ENCODE data around the gene IFIH1. TPM values are rescaled to one million over a fixed set of nuclear protein-coding genes. Genes with fewer than 3 reads are reported as not detected.

The IFIH1 gene
- 38.1 TPM for total RNA-seq
- long read RNA-seq, transcript IFIH1-207 (16 exons, 3,544 nt): major isoform, 52 of 64 reads
- long read RNA-seq, transcript IFIH1-202 (2 exons, 1,617 nt): minor isoform, 6 of 64 reads
- long read RNA-seq, partial matches to known transcripts: 1 of 64 reads
- long read RNA-seq, other reads (novel, unspliced or antisense): 5 of 64 reads

DNA sequence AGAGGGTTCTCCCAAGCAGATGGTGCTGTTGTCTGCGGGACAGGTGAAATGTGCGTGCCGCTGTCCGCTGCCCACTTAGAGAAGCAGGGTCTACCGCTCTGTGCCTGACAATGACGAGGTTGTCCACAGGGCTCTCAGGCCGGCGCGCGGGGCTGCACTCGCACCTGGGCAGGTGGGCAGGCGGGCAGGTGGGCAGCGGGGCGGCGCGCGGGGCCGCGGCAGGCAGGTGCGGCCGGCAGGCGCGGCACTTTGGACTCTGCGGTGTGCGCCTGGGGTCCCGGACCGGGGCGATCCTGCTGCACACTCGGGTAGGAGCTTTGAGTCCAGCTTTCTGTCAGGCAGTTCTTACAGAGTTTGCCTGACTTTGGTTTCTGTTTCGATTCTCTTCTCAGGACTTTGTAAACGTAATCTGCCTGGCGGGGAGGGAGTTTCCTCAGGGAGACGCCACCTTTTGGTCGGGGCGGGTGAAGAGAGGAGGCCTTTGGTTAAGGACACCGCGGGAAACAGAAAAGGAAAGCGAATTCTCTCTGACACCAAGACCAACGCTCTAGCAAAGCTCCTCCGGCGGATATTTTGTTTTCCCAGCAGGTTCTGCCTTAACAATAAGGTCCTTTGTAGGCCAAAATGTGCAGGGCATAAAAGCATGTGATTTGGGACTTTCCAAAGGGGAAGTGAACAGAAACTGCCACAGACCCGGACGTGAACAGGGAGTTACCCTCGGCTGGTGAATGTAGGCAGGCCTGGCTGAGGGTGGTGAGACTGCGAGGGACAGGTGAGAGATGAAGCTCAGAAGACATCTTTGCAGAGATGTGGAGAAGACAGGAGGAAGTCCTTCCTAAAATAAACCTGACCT, at the start of gene IFIH1:
IFIH1 (minus strand) TSS at position 357 of the 853 bp plus-strand sequence. CDS start 377 bp downstream, outside the sequence.
- intact Hi-C loops (cut with DNase I): no loop called here
- Histone ChIP-seq H3K27ac (peak within 1 kb of the TSS; percentile 97), H3K4me1 (peaks cover 40% of the 10 kb centered on the region)

DNA sequence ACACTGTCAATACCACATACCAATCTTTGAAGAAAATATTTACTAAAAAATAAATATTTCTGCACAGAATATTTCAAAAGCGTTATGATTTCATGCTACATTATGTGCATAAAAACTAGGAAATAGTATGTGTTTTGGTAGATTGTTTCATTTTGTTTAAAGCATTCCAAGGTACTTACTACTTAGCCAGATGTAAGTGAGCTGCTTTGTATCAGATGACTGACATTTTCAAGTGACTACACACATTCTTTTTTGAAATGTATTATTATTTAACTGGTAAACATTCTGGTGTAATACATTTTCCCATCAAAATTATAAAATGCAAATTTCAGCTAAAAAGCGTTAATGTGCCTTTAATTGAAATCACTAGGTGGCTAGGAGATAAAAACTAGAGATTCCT, 46.9 kb upstream of the IFIH1 start:
- TF ChIP-seq, protein P1, sequence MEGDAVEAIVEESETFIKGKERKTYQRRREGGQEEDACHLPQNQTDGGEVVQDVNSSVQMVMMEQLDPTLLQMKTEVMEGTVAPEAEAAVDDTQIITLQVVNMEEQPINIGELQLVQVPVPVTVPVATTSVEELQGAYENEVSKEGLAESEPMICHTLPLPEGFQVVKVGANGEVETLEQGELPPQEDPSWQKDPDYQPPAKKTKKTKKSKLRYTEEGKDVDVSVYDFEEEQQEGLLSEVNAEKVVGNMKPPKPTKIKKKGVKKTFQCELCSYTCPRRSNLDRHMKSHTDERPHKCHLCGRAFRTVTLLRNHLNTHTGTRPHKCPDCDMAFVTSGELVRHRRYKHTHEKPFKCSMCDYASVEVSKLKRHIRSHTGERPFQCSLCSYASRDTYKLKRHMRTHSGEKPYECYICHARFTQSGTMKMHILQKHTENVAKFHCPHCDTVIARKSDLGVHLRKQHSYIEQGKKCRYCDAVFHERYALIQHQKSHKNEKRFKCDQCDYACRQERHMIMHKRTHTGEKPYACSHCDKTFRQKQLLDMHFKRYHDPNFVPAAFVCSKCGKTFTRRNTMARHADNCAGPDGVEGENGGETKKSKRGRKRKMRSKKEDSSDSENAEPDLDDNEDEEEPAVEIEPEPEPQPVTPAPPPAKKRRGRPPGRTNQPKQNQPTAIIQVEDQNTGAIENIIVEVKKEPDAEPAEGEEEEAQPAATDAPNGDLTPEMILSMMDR (IDR thresholded peaks at IDR 0.05): no peak
- H3K9me3 ChIP-seq: no peaks in the 10 kb centered on the region
- DNase-seq (no peak), ATAC-seq (no peak)
- no peak overlapping the region for H3K4me3 ChIP-seq
- H3K4me1 ChIP-seq: no peaks in the 10 kb centered on the region
- H3K27ac ChIP-seq: no peak overlapping the region
- H3K27me3 ChIP-seq: no peaks in the 10 kb centered on the region
- no peaks in the 10 kb centered on the region for H3K36me3 ChIP-seq
- intact Hi-C loops (cut with DNase I): no loop called here

More for the DNA sequence above, at the start of gene IFIH1:
- no peaks in the 10 kb centered on the region for H3K27me3 ChIP-seq
- H3K4me3 ChIP-seq: peak within 1 kb of the TSS; percentile 80
- TF ChIP-seq, protein P1 (IDR thresholded peaks at IDR 0.05): peak; percentile 48
- H3K9me3 ChIP-seq: no peaks in the 10 kb centered on the region
- H3K36me3 ChIP-seq: no peaks in the 10 kb centered on the region
- peak; percentile 89 for DNase-seq
- ATAC-seq: peak; percentile 96

GRCh38 chr2:162344617-162344950, 26.1 kb upstream of the IFIH1 start:
- intact Hi-C loops (cut with DNase I): no loop called here
- Histone ChIP-seq H3K4me1 (peaks cover 11% of the 10 kb centered on the region), H3K9me3 (no peaks in the 10 kb centered on the region), H3K36me3 (peaks cover 4% of the 10 kb centered on the region), H3K4me3 (peak overlapping the region; percentile 81), H3K27ac (peak overlapping the region; percentile 87), H3K27me3 (no peaks in the 10 kb centered on the region)
- ATAC-seq (no peak), DNase-seq (no peak)
- TF ChIP-seq, protein P1 (IDR thresholded peaks at IDR 0.05): no peak

GRCh38 chr2:162343824-162344616, 25.5 kb upstream of the IFIH1 start, which contains the start of gene GCA:
GCA (plus strand) TSS chr2:162344132; CDS start chr2:162344249, 117 bp downstream.
- intact Hi-C loops (cut with DNase I): no loop called here
- Histone ChIP-seq H3K9me3 (no peaks in the 10 kb centered on the region), H3K27me3 (no peaks in the 10 kb centered on the region), H3K36me3 (peaks cover 4% of the 10 kb centered on the region), H3K27ac (peak within 1 kb of the TSS; percentile 87), H3K4me1 (peaks cover 11% of the 10 kb centered on the region), H3K4me3 (peak within 1 kb of the TSS; percentile 81)
- peak; percentile 99 for ATAC-seq
- DNase-seq: peak; percentile 99
- TF ChIP-seq, protein P1 (IDR thresholded peaks at IDR 0.05): no peak

DNA sequence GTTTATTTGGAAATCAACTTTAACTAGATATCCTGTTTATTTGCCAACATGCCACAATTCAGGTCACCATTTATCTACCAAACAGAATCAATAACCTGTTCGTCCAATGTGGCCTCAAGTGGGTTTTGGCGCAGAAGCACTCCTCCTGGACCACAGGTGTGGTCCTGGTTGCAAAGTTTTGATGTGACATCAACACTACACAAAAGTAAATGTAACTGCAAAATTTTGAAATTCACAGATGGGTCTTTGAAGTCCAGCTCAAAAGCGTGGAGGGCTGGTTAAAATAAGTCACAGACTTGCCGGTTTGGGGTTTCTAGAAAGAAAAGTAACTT, 25.0 kb upstream of the IFIH1 start:
- intact Hi-C loops (cut with DNase I): no loop called here
- Histone ChIP-seq H3K4me1 (peaks cover 11% of the 10 kb centered on the region), H3K9me3 (no peaks in the 10 kb centered on the region), H3K27ac (no peak overlapping the region), H3K4me3 (peak overlapping the region; percentile 81), H3K27me3 (no peaks in the 10 kb centered on the region), H3K36me3 (peaks cover 3% of the 10 kb centered on the region)
- no peak for DNase-seq
- TF ChIP-seq, protein P1 (IDR thresholded peaks at IDR 0.05): no peak
- no peak for ATAC-seq
